NCI-H748 (cell line): ENCODE measurements around the gene RTL5.

Experiments used
- DNase-seq: peaks from one replicate; lab custom pipeline; 2025; ENCODE audit not compliant: unreplicated experiment; lab: John Stamatoyannopoulos, UW

Gene RTL5

DNA sequence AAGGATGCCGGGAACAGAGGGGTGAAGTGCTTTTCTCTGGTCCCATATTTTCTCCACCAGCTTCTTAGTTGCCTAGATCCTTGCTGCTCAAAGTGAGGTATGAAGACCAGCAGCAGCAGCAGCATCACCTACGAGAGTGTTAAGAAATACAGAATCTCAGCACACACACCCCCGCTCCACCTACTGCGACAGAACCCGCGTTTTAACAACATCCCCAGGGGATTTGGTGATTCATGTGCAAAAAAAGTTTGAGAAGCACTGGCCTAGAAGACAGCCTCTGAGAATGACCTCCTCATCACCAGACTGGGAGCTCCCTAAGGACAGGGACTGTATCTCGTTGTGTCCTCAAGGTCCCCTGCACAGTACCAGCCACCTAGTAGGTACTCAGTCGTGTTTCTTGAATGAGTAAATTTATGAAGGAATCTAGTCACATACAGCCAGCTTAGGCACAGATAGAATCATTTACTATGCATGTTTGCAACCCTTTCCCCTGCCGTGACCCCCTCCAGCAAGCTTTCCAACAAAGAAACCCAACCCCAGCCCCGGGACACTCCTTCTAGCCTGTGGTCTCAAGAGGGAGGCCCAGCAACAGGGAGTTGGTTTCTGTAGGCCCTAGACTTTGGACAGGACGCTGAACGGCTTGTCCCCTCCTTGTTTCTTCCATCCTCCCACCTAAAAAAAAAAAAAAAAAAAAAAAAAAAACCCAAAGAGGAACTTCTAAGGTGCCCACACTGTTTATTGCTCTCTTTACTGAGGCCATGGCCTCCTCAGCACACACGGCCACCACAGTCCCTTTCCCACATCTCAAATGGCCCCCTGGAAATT is 21.5 kb downstream of the RTL5 start:
- no peak for DNase-seq

- DNase-seq: no peak
Measured at GRCh38 chrX:72108666-72109065, 23.0 kb downstream of the RTL5 start.

GRCh38 chrX:72107841-72108595 is 23.7 kb downstream of the RTL5 start:
- no peak for DNase-seq

DNA sequence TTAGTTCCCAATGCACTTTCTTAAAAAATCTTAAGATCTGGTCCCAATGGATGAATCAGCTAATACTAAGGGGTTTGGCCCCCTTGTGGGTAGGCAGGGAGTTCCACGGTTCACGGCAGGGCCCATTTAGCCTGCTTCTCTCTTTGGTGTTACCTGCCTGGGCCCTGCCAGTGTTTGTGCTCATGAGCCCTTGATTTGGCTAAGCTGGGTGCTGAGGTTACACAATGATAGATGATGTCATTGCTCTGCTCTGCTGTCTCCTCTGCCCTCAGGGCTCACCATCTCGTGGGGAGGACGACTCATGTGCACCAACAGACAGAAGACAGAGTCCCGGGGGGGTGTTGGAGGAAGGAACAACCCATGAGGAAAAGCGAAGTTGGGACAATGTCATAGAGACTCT is 24.4 kb downstream of the RTL5 start:
- no peak for DNase-seq

DNA sequence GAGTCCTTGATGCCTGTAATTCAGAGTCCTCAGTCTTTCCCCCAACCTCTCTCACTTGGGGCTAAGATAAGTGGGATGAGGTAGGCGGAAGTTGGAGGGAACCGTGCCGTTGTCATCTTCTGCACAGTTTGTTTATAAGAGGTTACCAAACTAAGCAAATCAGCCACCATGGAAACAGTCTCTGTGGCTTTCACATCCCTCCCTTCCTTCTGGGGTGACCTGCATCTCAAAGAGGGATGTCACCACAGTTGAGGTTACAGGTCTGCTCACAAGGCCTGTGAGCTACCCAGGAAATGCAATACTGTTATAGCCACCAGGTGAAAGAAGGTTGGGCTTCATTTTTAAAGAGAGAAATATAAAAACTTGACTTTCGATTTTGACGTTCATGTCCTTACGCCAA is 26.3 kb downstream of the RTL5 start:
- DNase-seq: peak; percentile 5

GRCh38 chrX:72102760-72103159 is 29.0 kb downstream of the RTL5 start:
- DNase-seq: no peak

- DNase-seq: no peak
Measured at GRCh38 chrX:72102126-72102525, 29.6 kb downstream of the RTL5 start.

GRCh38 chrX:72101597-72102037 is 30.1 kb downstream of the RTL5 start:
- no peak for DNase-seq

DNA sequence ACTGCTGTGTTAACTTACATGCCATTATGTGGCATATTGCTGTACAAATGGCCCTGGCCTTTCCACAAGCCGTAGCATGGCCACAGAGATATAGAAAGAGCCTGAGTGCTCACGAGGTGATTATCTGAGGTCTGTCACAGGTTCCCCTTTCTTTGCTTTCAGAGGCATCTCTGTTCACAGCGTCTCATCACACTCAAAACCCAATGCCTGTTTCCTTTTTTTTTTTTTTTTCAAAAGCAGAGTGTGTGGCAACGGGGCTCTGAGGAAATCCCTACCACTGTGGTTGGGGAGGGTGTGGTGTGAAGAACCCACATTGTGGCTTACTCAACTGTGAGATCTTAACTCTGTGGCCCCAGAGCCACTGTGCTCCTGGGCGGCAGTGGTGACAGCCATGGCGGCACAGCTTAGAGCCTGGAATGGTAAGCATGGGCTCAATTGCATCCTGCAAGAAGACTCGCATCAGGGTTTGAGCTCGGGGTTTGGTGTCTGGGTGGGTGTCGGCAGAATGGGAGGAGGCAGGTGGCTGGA is 30.8 kb downstream of the RTL5 start:
- DNase-seq: no peak

DNA sequence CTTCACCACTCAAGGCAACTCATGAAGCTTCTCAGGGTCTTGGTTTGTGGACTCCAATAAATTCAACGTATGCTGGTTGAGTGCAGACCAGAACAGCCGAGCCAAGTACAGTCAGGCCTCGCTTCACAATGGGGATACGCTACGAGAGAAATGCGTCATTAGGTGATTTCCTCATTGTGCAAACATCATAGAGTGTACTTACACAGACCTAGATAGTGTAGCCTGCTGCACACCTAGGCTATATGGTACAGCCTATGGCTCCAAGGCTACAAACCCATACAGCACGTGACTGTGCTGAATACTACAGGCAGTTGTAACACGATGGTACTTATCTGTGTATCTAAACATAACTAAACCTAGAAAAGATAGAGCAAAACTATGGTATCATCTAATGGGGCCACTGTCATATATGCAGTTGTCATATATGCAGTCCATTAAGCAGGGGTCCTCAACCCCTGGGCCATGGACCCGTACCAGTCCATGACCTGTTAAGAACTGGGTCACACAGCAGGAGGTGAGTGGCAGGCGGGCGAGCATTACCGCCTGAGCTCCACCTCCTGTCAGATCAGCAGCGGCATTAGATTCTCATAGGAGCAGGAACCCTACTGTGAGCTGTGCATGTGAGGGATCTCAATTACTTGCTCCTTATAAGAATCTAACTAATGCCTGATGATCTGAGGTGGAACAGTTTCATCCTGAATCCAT is 31.5 kb downstream of the RTL5 start:
- peak; percentile 33 for DNase-seq

- DNase-seq: no peak
Measured at GRCh38 chrX:72097098-72097497, 34.6 kb downstream of the RTL5 start.

- DNase-seq: no peak
Measured at GRCh38 chrX:72095370-72095769, 36.3 kb downstream of the RTL5 start.

DNA sequence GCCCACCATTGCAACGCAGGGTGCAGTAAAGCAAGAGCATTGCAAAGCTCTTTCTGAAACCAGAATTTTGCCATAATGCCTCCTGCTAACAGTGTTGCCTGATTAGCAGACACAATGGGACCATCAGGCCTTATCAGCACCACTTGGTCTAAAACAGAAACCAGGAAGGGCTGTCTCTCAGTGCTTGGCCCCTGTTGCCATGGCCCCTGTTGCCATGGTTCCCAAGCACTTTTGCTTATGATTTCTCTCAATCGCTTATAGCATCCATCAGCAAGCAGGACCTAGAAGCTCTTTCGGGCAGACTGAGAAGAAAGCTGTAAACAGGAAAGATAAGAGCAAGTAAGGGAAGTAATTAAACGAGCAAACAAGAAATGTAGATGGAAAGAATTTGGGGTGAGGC is 36.8 kb downstream of the RTL5 start:
- peak; percentile 82 for DNase-seq

DNA sequence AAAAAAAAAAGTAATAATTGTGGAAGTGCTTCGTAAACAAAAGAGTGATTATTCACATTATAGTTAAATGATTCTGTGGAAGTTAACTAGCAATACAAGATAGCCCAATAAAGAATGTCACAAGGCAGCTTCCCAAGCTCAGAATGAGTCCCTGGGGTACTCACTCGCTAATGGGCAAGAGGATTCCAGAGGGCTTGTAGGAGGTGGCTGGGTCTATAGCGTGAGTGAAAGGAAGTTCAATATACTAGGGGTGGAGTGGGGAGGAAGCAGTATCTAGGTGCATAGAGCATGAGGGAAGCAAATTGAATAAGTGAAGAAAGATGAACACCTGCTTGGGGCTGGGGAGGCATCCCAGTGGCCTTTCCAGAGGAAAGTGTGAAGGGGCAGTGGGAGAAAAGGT is 42.5 kb downstream of the RTL5 start:
- no peak for DNase-seq

DNA sequence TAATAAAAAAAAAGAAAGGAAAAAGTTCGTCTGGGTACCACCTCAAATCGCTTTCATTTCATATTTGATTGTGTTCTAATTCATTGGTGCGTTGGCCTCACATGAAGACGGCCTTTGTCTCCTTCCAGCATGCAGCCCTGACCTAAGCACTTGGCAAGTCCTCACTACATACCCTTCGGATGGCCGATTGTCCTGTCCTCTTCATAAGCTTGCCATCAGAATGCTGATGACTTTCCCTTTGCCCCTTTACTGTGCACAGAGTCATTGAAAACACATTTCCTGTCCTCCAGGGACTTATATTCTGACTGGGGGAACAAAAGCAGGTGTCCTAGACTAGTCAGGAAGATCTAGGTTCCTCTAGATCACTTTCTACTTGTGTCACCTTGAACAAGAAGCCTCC is 43.0 kb downstream of the RTL5 start:
- no peak for DNase-seq

GRCh38 chrX:72086995-72087394 is 44.7 kb downstream of the RTL5 start:
- DNase-seq: no peak

- no peak for DNase-seq
Measured at GRCh38 chrX:72084114-72084513, 47.6 kb downstream of the RTL5 start.

DNA sequence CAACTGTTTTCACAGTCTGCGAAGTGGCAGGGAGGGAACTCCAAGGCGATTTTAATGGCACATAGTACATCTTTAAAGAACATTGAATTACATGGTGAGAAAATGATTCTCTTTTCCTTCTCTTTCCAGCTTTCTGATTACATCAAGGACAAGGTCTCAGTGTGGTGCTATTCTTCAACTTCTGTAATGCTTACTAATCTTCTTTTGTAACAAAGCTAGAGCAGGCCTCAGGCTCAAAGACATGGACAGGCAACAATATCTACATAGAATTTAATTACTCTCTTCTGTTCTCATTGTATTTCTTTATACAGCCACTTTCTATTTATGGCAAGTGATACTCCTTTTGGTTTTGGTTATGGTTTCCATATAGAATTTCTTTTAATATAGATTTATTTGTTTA is 48.4 kb downstream of the RTL5 start:
- no peak for DNase-seq

- DNase-seq: no peak
Measured at GRCh38 chrX:72081605-72082320, 50.0 kb downstream of the RTL5 start.

GRCh38 chrX:72080800-72081199 is 50.9 kb downstream of the RTL5 start:
- no peak for DNase-seq

GRCh38 chrX:72080150-72080549 is 51.6 kb downstream of the RTL5 start:
- no peak for DNase-seq
